NK-92 treated with Interleukin-12 subunit alpha and Interleukin-12 subunit beta, amount 100 ng/mL, for 24 hours (cell line): ENCODE data around the gene KRTAP10-4.
"Not testable (repeated sequence)": the region's sequence is repeated elsewhere in the genome, so short reads cannot be mapped to it uniquely, and the experiment has no call there.

Experiments used
- DNase-seq: peaks from one replicate; lab custom pipeline; 2025; lab: John Stamatoyannopoulos, UW

KRTAP10-4 gene

GRCh38 chr21:44579056-44579832, 5.7 kb downstream of the KRTAP10-4 start:
- no peak for DNase-seq

GRCh38 chr21:44579833-44580144, 6.3 kb downstream of the KRTAP10-4 start:
- DNase-seq, result no peak

GRCh38 chr21:44580231-44580821, 6.8 kb downstream of the KRTAP10-4 start, which contains the start of gene KRTAP10-5:
KRTAP10-5 (minus strand) TSS chr21:44580604; CDS start chr21:44580578, 26 bp downstream.
- not testable (repeated sequence) for DNase-seq

GRCh38 chr21:44581158-44581557, 7.6 kb downstream of the KRTAP10-4 start:
- no peak for DNase-seq

GRCh38 chr21:44582055-44582454, 8.5 kb downstream of the KRTAP10-4 start:
- DNase-seq, result no peak

- no peak for DNase-seq
These were observed 9.7 kb downstream of the KRTAP10-4 start for GRCh38 chr21:44583089-44583799.

GRCh38 chr21:44583800-44584147, 10.2 kb downstream of the KRTAP10-4 start:
- no peak for DNase-seq

GRCh38 chr21:44585892-44586291, 12.4 kb downstream of the KRTAP10-4 start:
- no peak for DNase-seq

GRCh38 chr21:44589094-44589493, 15.6 kb downstream of the KRTAP10-4 start:
- DNase-seq, result no peak

- no peak for DNase-seq
These were observed 16.2 kb downstream of the KRTAP10-4 start for GRCh38 chr21:44589586-44590305.

- no peak for DNase-seq
These were observed 16.8 kb downstream of the KRTAP10-4 start for GRCh38 chr21:44590311-44590721.

GRCh38 chr21:44590897-44591800, 17.6 kb downstream of the KRTAP10-4 start:
- not testable (repeated sequence) for DNase-seq

GRCh38 chr21:44591801-44592130, 18.2 kb downstream of the KRTAP10-4 start:
- DNase-seq, result not testable (repeated sequence)

- no peak for DNase-seq
These were observed 19.1 kb downstream of the KRTAP10-4 start, which contains the start of gene KRTAP10-6 for GRCh38 chr21:44592446-44593311. KRTAP10-6 (minus strand) TSS chr21:44592505; CDS start chr21:44592484, 21 bp downstream.

GRCh38 chr21:44593598-44594405, 20.3 kb downstream of the KRTAP10-4 start:
- DNase-seq, result no peak

- no peak for DNase-seq
These were observed 20.9 kb downstream of the KRTAP10-4 start for GRCh38 chr21:44594406-44594916.

GRCh38 chr21:44595524-44595923, 22.0 kb downstream of the KRTAP10-4 start:
- DNase-seq, result no peak

GRCh38 chr21:44596068-44596725, 22.7 kb downstream of the KRTAP10-4 start:
- no peak for DNase-seq

- DNase-seq, result no peak
These were observed 24.5 kb downstream of the KRTAP10-4 start for GRCh38 chr21:44598061-44598460.
